Right atrium auricular region (tissue), 2 donors: ENCODE results near the gene ANKRD52. TPM values are rescaled to one million over a fixed set of nuclear protein-coding genes. Genes with fewer than 3 reads are reported as not detected.

ENCODE experiments used
- DNase-seq: peaks from one replicate; pipeline ENCODE4 v3.0.0-alpha.2; 2019; ENCODE audit warnings: low spot score
- H3K27ac ChIP-seq, 2 donors: fragments of 200-600 bp; sonication (generic); 1 replicate in 1 of 2; 2 replicates in 1 of 2; pipeline ENCODE4 v1.5.1; 2016 to 2019
- H3K27me3 ChIP-seq, 2 donors: fragments of 200-600 bp; sonication (generic); one replicate each; pipeline versions ENCODE4 v1.5.1 to v1.6.0; 2017 to 2019
- H3K36me3 ChIP-seq: fragments of 200-600 bp; sonication (generic); one replicate; pipeline ENCODE4 v1.5.1; 2016
- H3K4me1 ChIP-seq, 2 donors: fragments of 200-600 bp; sonication (generic); one replicate each; pipeline versions ENCODE4 v1.5.1 to v1.6.0; 2017 to 2019
- H3K4me3 ChIP-seq, 2 donors: fragments of 200-600 bp; sonication (generic); 1 replicate in 1 of 2; 2 replicates in 1 of 2; pipeline ENCODE4 v1.5.1; 2017 to 2019; ENCODE audit warnings: mild to moderate bottlenecking in 1 of 2, moderate library complexity in 1 of 2
- H3K9me3 ChIP-seq, 2 donors: fragments of 200-600 bp; sonication (generic); one replicate each; pipeline ENCODE4 v1.5.1; 2019
- total RNA-seq, 2 donors: library from RNA; depleted of rRNA; stranded (reverse); fragments of >200 nt; gene quantifications; one replicate each; pipeline ENCODE4 v1.1.0, GENCODE V29; 2016
- TF ChIP-seq, protein P1 (sequence below), 2 donors: fragments of 200-600 bp; sonication (generic); IDR thresholded peaks; one replicate each; pipeline ENCODE4 v1.5.1; 2019; ENCODE audit warnings: antibody characterized with exemption in 2 of 2

The ANKRD52 gene
- total RNA-seq, 2 donors from 2014 or later: 12.4 to 22.1 TPM

DNA sequence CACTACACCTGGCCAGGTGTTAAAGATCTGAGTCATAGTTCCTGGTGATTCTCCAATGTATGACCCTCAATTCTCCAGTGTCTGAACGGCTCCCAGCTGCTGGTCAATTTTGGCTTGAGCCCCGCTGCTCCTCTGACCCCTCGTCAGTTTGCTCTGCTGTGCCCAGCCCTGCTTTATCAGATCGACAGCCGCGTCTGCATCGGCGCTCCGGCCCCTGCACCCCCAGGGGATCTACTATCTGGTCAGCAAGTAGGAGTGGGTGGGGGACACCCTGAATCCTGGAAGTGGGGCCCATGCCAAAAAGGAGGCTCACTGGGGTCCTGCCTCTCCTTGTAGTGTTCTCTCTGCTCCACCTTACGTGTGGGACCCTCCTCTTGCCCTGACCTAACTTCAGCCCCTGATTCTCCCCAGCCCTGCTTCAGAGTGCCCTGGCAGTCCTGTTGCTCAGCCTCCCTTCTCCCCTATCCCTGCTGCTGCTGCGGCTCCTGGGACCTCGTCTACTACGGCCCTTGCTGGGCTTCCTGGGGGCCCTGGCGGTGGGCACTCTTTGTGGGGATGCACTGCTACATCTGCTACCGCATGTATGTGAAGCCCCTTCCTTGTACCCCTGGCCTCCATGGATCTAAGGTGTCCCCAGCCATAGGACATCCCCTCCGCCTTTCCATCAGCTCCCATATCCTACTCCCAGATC lies 23.3 kb downstream of the ANKRD52 start:
- H3K36me3 ChIP-seq: peaks cover 6% of the 10 kb centered on the region
- DNase-seq: no peak
- H3K9me3 ChIP-seq: no peaks in the 10 kb centered on the region
- H3K4me3 ChIP-seq: no peak overlapping the region
- no peaks in the 10 kb centered on the region for H3K4me1 ChIP-seq
- H3K27me3 ChIP-seq: no peaks in the 10 kb centered on the region
- no peak overlapping the region for H3K27ac ChIP-seq
- TF ChIP-seq, protein P1, sequence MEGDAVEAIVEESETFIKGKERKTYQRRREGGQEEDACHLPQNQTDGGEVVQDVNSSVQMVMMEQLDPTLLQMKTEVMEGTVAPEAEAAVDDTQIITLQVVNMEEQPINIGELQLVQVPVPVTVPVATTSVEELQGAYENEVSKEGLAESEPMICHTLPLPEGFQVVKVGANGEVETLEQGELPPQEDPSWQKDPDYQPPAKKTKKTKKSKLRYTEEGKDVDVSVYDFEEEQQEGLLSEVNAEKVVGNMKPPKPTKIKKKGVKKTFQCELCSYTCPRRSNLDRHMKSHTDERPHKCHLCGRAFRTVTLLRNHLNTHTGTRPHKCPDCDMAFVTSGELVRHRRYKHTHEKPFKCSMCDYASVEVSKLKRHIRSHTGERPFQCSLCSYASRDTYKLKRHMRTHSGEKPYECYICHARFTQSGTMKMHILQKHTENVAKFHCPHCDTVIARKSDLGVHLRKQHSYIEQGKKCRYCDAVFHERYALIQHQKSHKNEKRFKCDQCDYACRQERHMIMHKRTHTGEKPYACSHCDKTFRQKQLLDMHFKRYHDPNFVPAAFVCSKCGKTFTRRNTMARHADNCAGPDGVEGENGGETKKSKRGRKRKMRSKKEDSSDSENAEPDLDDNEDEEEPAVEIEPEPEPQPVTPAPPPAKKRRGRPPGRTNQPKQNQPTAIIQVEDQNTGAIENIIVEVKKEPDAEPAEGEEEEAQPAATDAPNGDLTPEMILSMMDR (IDR thresholded peaks at IDR 0.05): no peak

DNA sequence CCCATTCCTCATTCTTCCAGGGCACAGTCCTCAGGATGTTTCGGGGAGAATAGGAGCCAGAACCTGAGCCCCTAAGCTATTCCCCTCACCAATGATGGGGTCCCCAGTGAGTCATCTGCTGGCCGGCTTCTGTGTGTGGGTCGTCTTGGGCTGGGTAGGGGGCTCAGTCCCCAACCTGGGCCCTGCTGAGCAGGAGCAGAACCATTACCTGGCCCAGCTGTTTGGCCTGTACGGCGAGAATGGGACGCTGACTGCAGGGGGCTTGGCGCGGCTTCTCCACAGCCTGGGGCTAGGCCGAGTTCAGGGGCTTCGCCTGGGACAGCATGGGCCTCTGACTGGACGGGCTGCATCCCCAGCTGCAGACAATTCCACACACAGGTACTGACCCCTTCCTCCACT lies 27.0 kb downstream of the ANKRD52 start:
- H3K36me3 ChIP-seq: peaks cover 6% of the 10 kb centered on the region
- no peaks in the 10 kb centered on the region for H3K4me1 ChIP-seq
- H3K27me3 ChIP-seq: no peaks in the 10 kb centered on the region
- H3K27ac ChIP-seq: no peak overlapping the region
- no peaks in the 10 kb centered on the region for H3K9me3 ChIP-seq
- H3K4me3 ChIP-seq: no peak overlapping the region
- TF ChIP-seq, protein P1 (IDR thresholded peaks at IDR 0.05): no peak
- no peak for DNase-seq

DNA sequence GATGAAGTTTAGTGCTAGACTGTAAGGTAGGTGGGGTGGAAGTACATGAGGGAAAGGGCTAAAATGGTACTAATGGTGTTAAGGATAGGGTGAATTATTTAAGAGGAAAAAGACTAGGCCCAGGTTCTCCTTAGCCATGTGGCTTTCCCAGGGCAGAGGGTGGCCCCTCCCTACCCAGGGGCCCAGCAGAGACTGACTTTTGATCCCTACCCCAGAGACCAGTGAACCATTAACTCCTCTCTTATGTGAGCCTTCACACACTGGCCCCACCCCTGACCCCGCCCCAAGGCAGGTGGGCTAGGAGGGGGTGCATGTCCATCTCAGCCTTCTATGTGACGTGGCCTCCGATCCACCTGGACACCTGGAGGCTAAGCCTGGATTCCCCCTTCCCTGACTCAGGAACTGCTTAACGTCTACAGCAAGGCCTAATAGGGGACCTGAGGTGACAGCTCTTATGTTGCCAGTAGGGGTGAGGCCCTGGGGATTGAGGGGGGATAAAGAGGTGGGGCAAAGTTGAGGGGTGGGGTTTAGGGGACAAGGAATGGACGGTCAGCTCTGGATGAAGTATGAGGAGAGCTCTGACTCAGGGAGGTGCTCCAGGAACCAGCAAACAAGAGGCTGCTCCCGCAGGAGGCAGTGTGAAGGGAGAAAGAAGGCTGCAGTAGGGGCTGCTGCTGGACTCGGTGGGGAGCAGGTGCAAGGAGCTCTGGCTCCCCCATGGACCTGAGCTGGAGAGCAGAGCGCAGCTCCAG lies 27.6 kb downstream of the ANKRD52 start:
- Histone ChIP-seq H3K9me3 (no peaks in the 10 kb centered on the region), H3K27ac (no peak overlapping the region), H3K36me3 (peaks cover 9% of the 10 kb centered on the region), H3K4me1 (no peaks in the 10 kb centered on the region), H3K27me3 (no peaks in the 10 kb centered on the region), H3K4me3 (no peak overlapping the region)
- TF ChIP-seq, protein P1 (IDR thresholded peaks at IDR 0.05): no peak
- no peak for DNase-seq

DNA sequence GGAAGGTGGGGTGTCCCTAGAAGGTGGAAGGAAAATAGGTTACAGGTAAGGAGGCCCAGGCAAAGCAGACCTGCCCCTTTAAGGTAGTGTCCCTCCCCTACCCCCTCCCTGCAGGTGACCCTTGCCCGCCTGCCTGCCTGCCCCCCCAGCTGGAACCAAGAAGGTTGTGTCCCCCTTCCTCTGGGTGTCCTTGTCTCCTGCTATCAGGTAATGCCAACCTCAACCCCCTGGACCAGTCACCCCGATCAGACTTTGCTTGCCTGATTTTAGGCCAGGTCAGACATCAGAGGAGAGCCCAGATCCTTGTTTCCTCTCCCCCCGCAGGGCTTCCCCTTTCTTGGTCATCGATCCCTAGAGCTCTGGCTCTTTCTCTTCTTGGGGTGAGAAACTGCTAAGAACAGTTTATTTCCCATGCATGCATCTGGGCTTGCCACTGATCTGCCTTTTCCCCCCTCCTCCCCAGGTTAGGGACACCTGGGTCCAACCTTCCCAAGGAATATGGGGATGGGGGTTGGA lies 28.2 kb downstream of the ANKRD52 start, which contains the start of gene SLC39A5:
TSS of gene SLC39A5 (plus strand) at position 136 of the 516 bp plus-strand sequence. CDS start 1,224 bp downstream, outside the sequence.
- Histone ChIP-seq H3K27me3 (no peaks in the 10 kb centered on the region), H3K4me1 (peaks cover 0 to 5% of the 10 kb centered on the region in 2 donors), H3K9me3 (no peaks in the 10 kb centered on the region), H3K4me3 (no peak within 1 kb of the TSS), H3K36me3 (peaks cover 9% of the 10 kb centered on the region), H3K27ac (no peak within 1 kb of the TSS)
- DNase-seq: no peak
- TF ChIP-seq, protein P1 (IDR thresholded peaks at IDR 0.05): no peak

DNA sequence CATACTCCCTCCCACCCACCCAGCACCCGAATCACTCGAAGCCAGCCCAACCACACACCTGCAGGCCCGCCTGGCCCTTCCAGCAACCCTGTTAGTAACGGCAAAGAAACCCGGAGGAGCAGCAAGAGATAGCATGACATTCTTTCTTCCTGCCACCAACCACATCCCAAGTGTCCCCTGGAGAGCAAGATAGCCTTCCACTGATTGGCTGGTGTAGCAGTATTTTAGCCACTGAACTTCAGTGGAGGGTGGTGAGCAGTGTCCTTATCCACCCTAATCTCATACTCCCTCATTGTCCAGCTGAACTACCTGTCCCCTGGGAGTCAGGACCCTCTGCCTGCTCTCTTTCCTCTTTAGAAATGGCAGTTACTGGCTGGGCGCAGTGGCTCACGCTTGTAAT lies 29.1 kb downstream of the ANKRD52 start:
- Histone ChIP-seq H3K27me3 (no peaks in the 10 kb centered on the region), H3K27ac (no peak overlapping the region), H3K9me3 (no peaks in the 10 kb centered on the region), H3K4me1 (peaks cover 0 to 12% of the 10 kb centered on the region in 2 donors), H3K4me3 (no peak overlapping the region), H3K36me3 (peaks cover 9% of the 10 kb centered on the region)
- TF ChIP-seq, protein P1 (IDR thresholded peaks at IDR 0.05): no peak
- no peak for DNase-seq
